ENCODE measurements around the gene PANK4.

- TF ChIP-seq CTCF (IDR thresholded peaks at IDR 0.05; ENCODE audit: insufficient read depth, low read depth, low read length) (no peak), EZH2 (IDR thresholded peaks at IDR 0.05; ENCODE audit: insufficient read depth, low read length) (no peak)
Measured at GRCh38 chr1:2477791-2478499, 48.5 kb downstream of the PANK4 start.
